Activated CD4-positive, alpha-beta T cell treated with anti-CD3 and anti-CD28 coated beads, Interleukin-2, amount 10 ng/mL, durations not matched to agents 24 days and 14 days (primary cell): Measurements from ENCODE around the gene TMTC4. TPM values are rescaled to one million over a fixed set of nuclear protein-coding genes. Genes with fewer than 3 reads are reported as not detected.
"Not testable (repeated sequence)": the region's sequence is repeated elsewhere in the genome, so short reads cannot be mapped to it uniquely, and the experiment has no call there.

Experiments
- DNase-seq: peaks from one replicate; pipeline ENCODE4 v3.0.0; 2022
- H3K27ac Mint-ChIP-seq: one replicate; pipeline ENCODE4 v1.8.0; 2022; ENCODE audit warnings: mild to moderate bottlenecking, mixed read lengths
- H3K27me3 Mint-ChIP-seq: one replicate; pipeline ENCODE4 v1.8.0; 2022; ENCODE audit warnings: mixed read lengths
- H3K36me3 Mint-ChIP-seq: one replicate; pipeline ENCODE4 v1.8.0; 2022; ENCODE audit warnings: low read depth, mild to moderate bottlenecking, mixed read lengths
- H3K4me1 Mint-ChIP-seq: one replicate; pipeline ENCODE4 v1.8.0; 2021; ENCODE audit warnings: mixed read lengths
- H3K4me3 Mint-ChIP-seq: one replicate; pipeline ENCODE4 v1.8.0; 2022; ENCODE audit warnings: mild to moderate bottlenecking, moderate library complexity, mixed read lengths
- H3K9me3 Mint-ChIP-seq: one replicate; pipeline ENCODE4 v1.8.0; 2021; ENCODE audit warnings: mixed read lengths
- intact Hi-C: fragments of 100-400 bp; cut with micrococcal nuclease; formaldehyde crosslinking; loops from one replicate; pipeline ENCODE4 v1.15.1; 2023
- total RNA-seq: library from RNA; stranded (reverse); gene quantifications from 2 replicates; pipeline ENCODE4 v1.2.3, GENCODE V29; 2022

The TMTC4 gene
- total RNA-seq, 1 donor from 2014 or later: 25.3 TPM

- H3K36me3 Mint-ChIP-seq: peaks cover 51% of the 10 kb centered on the region
Observed at GRCh38 chr13:100633461-100633860, 41.1 kb downstream of the TMTC4 start.

GRCh38 chr13:100630555-100630954 is 44.0 kb downstream of the TMTC4 start:
- intact Hi-C loops: no loop called here
- no peak for DNase-seq
- Mint-ChIP-seq H3K4me3 (no peak overlapping the region), H3K27me3 (no peaks in the 10 kb centered on the region), H3K36me3 (peaks cover 56% of the 10 kb centered on the region), H3K9me3 (no peaks in the 10 kb centered on the region), H3K27ac (no peak overlapping the region), H3K4me1 (no peaks in the 10 kb centered on the region)

More at GRCh38 chr13:100633461-100633860, 41.1 kb downstream of the TMTC4 start:
- no peak for DNase-seq
- Mint-ChIP-seq H3K4me3 (no peak overlapping the region), H3K9me3 (no peaks in the 10 kb centered on the region), H3K27me3 (no peaks in the 10 kb centered on the region), H3K27ac (no peak overlapping the region), H3K4me1 (no peaks in the 10 kb centered on the region)
- intact Hi-C loops: no loop called here

GRCh38 chr13:100627120-100627519 is 47.5 kb downstream of the TMTC4 start:
- intact Hi-C loops: no loop called here
- Mint-ChIP-seq H3K36me3 (peaks cover 65% of the 10 kb centered on the region), H3K27ac (no peak overlapping the region), H3K27me3 (no peaks in the 10 kb centered on the region), H3K9me3 (no peaks in the 10 kb centered on the region), H3K4me1 (no peaks in the 10 kb centered on the region), H3K4me3 (no peak overlapping the region)
- DNase-seq: no peak

GRCh38 chr13:100625447-100625846 is 49.1 kb downstream of the TMTC4 start:
- intact Hi-C loops: no loop called here
- H3K36me3 Mint-ChIP-seq: peaks cover 70% of the 10 kb centered on the region
- no peak overlapping the region for H3K27ac Mint-ChIP-seq
- peaks cover 3% of the 10 kb centered on the region for H3K9me3 Mint-ChIP-seq
- no peaks in the 10 kb centered on the region for H3K27me3 Mint-ChIP-seq
- H3K4me1 Mint-ChIP-seq: peaks cover 1% of the 10 kb centered on the region
- DNase-seq: no peak
- no peak overlapping the region for H3K4me3 Mint-ChIP-seq

GRCh38 chr13:100620792-100621191 is 53.8 kb downstream of the TMTC4 start:
- DNase-seq: no peak
- no peaks in the 10 kb centered on the region for H3K27me3 Mint-ChIP-seq
- intact Hi-C loops: no loop called here
- H3K9me3 Mint-ChIP-seq: peaks cover 3% of the 10 kb centered on the region
- peaks cover 7% of the 10 kb centered on the region for H3K4me1 Mint-ChIP-seq
- no peak overlapping the region for H3K27ac Mint-ChIP-seq
- peaks cover 49% of the 10 kb centered on the region for H3K36me3 Mint-ChIP-seq
- H3K4me3 Mint-ChIP-seq: no peak overlapping the region

- Mint-ChIP-seq H3K4me1 (peaks cover 7% of the 10 kb centered on the region), H3K4me3 (no peak overlapping the region), H3K27me3 (no peaks in the 10 kb centered on the region), H3K27ac (peak overlapping the region; percentile 1), H3K36me3 (peaks cover 44% of the 10 kb centered on the region), H3K9me3 (peaks cover 3% of the 10 kb centered on the region)
- DNase-seq: no peak
- intact Hi-C loops: no loop called here
Observed at GRCh38 chr13:100619940-100620339, 54.7 kb downstream of the TMTC4 start.

- intact Hi-C loops, H3K4me1 Mint-ChIP-seq, H3K4me3 Mint-ChIP-seq, H3K27ac Mint-ChIP-seq, DNase-seq, H3K9me3 Mint-ChIP-seq, H3K27me3 Mint-ChIP-seq: not testable (repeated sequence)
- H3K36me3 Mint-ChIP-seq: peaks cover 37% of the 10 kb centered on the region
Observed at GRCh38 chr13:100618897-100619296, 55.7 kb downstream of the TMTC4 start.

GRCh38 chr13:100613031-100613430 is 61.6 kb downstream of the TMTC4 start:
- H3K27ac Mint-ChIP-seq: no peak overlapping the region
- intact Hi-C loops: no loop called here
- peaks cover 27% of the 10 kb centered on the region for H3K36me3 Mint-ChIP-seq
- DNase-seq: no peak
- H3K4me1 Mint-ChIP-seq: peaks cover 23% of the 10 kb centered on the region
- H3K9me3 Mint-ChIP-seq: peaks cover 3% of the 10 kb centered on the region
- H3K27me3 Mint-ChIP-seq: no peaks in the 10 kb centered on the region
- H3K4me3 Mint-ChIP-seq: no peak overlapping the region

GRCh38 chr13:100611678-100612492 is 62.7 kb downstream of the TMTC4 start:
- no peak overlapping the region for H3K4me3 Mint-ChIP-seq
- peaks cover 4% of the 10 kb centered on the region for H3K9me3 Mint-ChIP-seq
- no peaks in the 10 kb centered on the region for H3K27me3 Mint-ChIP-seq
- intact Hi-C loops: no loop called here
- H3K36me3 Mint-ChIP-seq: peaks cover 31% of the 10 kb centered on the region
- peaks cover 26% of the 10 kb centered on the region for H3K4me1 Mint-ChIP-seq
- DNase-seq: no peak
- no peak overlapping the region for H3K27ac Mint-ChIP-seq

GRCh38 chr13:100610391-100611347 is 63.9 kb downstream of the TMTC4 start:
- DNase-seq: no peak
- H3K36me3 Mint-ChIP-seq: peaks cover 32% of the 10 kb centered on the region
- peaks cover 4% of the 10 kb centered on the region for H3K9me3 Mint-ChIP-seq
- H3K27ac Mint-ChIP-seq: no peak overlapping the region
- no peaks in the 10 kb centered on the region for H3K27me3 Mint-ChIP-seq
- H3K4me3 Mint-ChIP-seq: no peak overlapping the region
- intact Hi-C loops: no loop called here
- peaks cover 26% of the 10 kb centered on the region for H3K4me1 Mint-ChIP-seq

GRCh38 chr13:100608906-100609305 is 65.7 kb downstream of the TMTC4 start:
- peak; percentile 75 for DNase-seq
- H3K27me3 Mint-ChIP-seq: no peaks in the 10 kb centered on the region
- peak overlapping the region; percentile 52 for H3K27ac Mint-ChIP-seq
- peaks cover 42% of the 10 kb centered on the region for H3K36me3 Mint-ChIP-seq
- H3K4me3 Mint-ChIP-seq: peak overlapping the region; percentile 8
- H3K4me1 Mint-ChIP-seq: peaks cover 26% of the 10 kb centered on the region
- intact Hi-C loops: loop anchor here (5.0 kb wide), 1 partner anchor 63 kb away; the partner anchor contains the start of gene TMTC4
- H3K9me3 Mint-ChIP-seq: peaks cover 4% of the 10 kb centered on the region

GRCh38 chr13:100608489-100608888 is 66.1 kb downstream of the TMTC4 start:
- intact Hi-C loops: loop anchor here (5.0 kb wide), 1 partner anchor 64 kb away; the partner anchor contains the start of gene TMTC4
- Mint-ChIP-seq H3K4me3 (peak overlapping the region; percentile 8), H3K27me3 (no peaks in the 10 kb centered on the region), H3K4me1 (peaks cover 29% of the 10 kb centered on the region), H3K9me3 (peaks cover 4% of the 10 kb centered on the region), H3K36me3 (peaks cover 46% of the 10 kb centered on the region), H3K27ac (peak overlapping the region; percentile 52)
- no peak for DNase-seq

- intact Hi-C loops: loop anchor here (5.0 kb wide), 1 partner anchor 67 kb away; the partner anchor contains the start of gene TMTC4
- Mint-ChIP-seq H3K27me3 (no peaks in the 10 kb centered on the region), H3K4me1 (peaks cover 20% of the 10 kb centered on the region), H3K27ac (no peak overlapping the region), H3K4me3 (no peak overlapping the region), H3K36me3 (peaks cover 40% of the 10 kb centered on the region), H3K9me3 (peaks cover 4% of the 10 kb centered on the region)
- no peak for DNase-seq
Observed at GRCh38 chr13:100604918-100605710, 69.5 kb downstream of the TMTC4 start.
